NK-92 (cell line): ENCODE data around the gene FHIP1B.

ENCODE experiments used
- DNase-seq: peaks from one replicate; lab custom pipeline; 2025; ENCODE audit not compliant: unreplicated experiment; lab: John Stamatoyannopoulos, UW

Gene FHIP1B

DNA sequence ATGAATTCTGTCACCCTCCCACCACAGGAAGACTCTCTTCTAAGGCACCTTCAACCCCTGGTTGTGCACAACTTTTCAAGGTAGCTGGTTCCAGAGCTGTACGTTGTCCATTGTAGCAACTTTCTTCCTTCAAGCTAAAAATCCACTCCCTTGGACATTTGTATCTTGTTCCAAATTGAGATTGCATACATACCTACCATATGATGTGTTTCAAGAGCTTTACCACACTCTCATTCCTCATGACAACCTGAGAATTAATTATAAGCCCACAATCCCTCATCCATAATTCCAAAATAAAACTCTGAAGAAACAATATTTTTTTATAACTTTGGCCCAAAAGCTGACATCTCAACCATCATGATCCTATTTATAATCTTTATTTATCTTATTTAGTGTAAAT lies 32.4 kb downstream of the FHIP1B start:
- no peak for DNase-seq

DNA sequence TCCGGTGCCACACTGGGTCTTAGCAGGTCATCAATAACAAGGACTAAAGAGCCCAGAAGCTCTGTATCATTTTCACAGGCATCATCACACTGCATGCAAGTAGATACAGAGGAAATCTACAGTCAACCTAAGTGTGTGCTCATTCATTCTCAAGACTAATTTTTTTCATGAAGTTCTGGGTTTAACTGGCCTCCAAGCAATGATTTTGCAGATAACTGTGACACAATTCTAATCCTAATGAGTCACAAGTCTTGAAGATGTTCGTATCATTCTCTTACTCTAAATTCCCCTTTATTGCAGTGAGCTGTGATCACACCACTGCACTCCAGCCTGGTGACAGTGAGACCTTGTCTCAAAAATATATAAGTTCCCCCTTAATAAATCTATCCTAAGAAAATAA lies 33.0 kb downstream of the FHIP1B start:
- DNase-seq = no peak

DNA sequence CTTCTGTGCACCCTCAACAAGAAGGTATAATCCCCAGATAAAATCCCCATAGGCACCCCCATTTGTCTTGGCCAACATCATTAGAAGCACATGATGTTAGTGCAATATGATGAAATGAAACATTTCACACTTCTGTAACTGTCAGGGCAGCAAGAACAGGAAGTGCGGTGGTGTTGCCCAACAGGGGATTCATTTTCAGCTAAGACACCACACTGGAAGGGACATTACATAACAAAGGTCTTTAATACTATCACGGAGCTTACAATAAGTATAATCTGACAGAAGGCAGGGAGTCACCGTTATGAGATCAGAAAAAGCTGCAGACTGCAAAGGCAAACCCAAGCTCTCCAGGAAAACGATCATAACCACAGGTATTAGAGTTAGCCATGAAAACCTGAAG lies 33.5 kb downstream of the FHIP1B start:
- no peak for DNase-seq

DNA sequence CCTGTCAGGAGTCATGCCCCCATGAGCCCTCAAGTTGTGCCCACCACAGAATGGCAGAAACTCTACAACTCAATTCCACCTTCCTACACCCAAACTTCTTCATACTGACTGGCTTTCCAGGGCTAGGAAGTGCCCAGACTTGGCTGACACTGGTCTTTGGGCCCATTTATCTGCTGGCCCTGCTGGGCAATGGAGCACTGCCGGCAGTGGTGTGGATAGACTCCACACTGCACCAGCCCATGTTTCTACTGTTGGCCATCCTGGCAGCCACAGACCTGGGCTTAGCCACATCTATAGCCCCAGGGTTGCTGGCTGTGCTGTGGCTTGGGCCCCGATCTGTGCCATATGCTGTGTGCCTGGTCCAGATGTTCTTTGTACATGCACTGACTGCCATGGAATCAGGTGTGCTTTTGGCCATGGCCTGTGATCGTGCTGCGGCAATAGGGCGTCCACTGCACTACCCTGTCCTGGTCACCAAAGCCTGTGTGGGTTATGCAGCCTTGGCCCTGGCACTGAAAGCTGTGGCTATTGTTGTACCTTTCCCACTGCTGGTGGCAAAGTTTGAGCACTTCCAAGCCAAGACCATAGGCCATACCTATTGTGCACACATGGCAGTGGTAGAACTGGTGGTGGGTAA lies 35.1 kb downstream of the FHIP1B start, which contains the start of gene OR52W1:
OR52W1 (plus strand) TSS at position 51 of the 637 bp plus-strand sequence; CDS start at position 51, 0 bp downstream.
- DNase-seq = no peak

DNA sequence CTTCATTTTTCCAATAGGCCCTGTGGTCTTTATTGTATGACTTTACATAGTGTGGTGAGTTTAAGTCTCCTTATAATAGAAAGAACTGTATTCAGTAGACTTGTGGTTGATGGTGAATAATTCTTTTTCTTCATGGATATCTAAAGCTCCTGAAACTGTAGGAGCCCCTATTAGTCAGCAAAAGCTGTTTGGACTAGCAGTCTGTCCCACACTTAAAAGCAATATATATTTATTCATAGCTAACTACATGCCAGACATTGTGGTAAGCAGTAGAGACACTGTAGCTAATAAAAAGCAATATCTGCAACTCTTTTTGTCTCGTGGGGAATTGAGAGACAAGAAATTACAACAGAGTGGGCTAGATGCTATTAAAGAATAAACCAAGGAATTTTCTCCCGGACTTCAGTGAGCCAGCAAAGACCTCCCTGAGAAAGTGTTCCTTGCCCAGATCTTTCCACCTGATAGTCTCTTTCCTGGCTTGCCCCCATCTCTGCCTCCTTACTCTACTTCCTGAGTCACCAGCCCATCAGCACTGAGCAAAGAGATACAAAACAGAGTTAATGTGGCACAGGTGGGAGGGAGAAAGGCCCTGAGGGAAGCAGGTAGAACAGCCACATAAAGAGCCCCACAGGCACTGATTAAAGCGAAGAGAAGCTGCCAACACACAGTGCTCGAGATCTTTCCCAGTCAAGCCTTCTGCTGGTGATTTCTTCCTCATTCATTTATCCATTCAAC lies 36.8 kb downstream of the FHIP1B start:
- DNase-seq = no peak

DNA sequence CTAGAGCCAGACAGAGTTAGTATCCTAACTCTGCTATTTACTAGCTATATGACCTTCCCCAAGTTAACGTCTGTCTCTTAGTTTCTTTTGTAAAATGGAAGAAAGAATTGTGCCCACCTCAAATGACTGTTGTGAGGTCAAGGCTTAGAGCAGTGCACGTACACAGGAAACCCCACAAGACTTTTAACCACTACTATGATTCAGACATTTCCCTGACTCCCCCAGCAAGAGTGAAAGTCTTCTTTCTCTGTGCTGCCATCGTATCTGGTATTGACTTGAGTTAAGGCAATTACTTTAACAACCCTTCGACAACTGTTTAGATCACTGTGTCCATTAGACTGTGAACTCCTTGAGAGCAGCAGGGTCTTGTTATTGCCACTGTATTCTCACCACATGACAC lies 38.0 kb downstream of the FHIP1B start:
- no peak for DNase-seq

DNA sequence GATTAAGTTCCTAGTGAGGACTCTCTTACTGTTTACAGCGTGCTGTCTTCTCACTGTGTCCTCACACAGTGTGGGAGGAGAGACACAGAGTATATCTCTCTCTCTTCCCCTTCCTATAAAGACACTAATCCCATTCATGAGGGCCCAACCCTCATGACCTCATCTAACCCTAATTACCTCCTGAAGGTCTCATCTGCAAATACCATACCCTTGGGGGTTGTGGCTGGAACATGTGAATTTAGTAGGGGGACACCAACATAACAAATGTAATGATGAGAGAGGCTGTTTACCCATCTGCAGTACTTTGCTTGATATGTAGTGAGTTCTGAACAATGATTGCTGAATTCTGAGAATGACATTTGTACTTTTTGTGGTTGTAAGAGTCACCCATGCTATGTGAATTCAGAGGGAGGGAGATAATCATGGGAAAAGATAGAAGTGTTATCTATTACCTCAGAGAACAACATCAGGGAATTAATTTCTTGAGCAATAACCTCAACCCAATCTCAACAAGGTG lies 40.3 kb downstream of the FHIP1B start:
- DNase-seq = no peak

DNA sequence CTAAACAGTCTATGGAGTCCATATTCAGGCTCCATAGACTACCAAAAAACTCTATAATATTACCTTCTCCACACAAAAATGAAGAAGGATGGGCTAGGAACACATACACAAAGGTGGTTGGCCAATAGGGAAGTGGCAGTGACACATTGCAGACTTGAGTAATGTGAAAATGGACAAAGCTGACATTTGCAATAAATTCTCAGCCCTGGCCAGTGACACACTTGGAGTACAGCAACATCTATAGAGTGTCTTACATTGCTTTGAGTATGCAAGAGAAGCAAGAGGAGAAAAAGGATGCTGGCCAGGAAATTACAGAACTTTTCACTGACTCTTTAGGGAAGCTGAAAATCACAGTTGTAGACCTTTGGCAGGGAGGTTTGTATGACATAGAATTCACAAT lies 42.7 kb downstream of the FHIP1B start:
- no peak for DNase-seq

DNA sequence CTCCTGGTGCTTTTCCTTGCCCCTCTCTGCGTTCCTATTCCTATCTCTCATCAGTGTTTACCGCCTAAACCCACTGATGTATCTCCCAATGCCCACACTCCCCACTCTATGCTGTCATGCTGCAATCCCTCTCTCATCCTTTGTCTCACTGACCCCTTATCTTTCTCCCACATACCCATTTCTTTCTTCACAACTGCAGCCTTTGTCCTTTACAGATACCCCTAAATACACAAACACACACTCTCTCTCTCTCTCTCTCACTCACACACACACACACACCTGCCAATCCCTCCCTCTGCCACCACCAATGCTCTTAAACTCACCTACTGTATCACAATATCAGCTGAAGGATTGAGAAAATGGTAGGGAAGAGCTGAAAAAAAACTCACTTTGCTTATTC lies 59.0 kb downstream of the FHIP1B start:
- DNase-seq = no peak

DNA sequence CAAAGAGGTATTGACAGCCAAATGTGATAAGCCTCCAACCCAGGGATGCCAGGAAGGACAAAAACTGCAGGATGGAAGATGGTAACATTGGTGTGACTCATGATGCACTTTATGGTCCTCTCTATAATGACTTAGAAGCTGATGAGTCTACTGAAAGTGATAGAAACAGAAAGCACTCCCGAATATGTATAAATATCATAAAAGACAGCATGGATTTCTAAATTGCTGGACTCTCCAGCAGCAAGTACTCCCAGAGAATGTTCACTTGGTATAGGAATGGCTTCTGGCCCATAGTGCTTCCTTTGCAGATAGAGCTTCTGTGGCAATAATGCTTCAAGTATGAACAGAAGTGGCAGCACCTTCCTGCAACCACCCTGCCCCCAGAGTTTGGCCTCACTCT lies 64.2 kb downstream of the FHIP1B start, which contains the start of gene OR52B2:
OR52B2 (minus strand) TSS at position 101 of the 400 bp plus-strand sequence; CDS start at position 101, 0 bp downstream.
- DNase-seq = no peak
